ENCODE results near the gene SPRR1A.
"Not testable (repeated sequence)": the region's sequence is repeated elsewhere in the genome, so short reads cannot be mapped to it uniquely, and the experiment has no call there.

- TF ChIP-seq CTCF, EZH2phosphoT487 (IDR thresholded peaks at IDR 0.05): not testable (repeated sequence)
Observed at GRCh38 chr1:153021829-153022228, 37.9 kb downstream of the SPRR1A start.

Data from neural progenitor cell (in vitro differentiated cells).